ENCODE measurements around the gene CLSTN2. TPM values are rescaled to one million over a fixed set of nuclear protein-coding genes. Genes with fewer than 3 reads are reported as not detected.

Gene CLSTN2
- total and polyA plus RNA-seq, 8 donors: 0.31 to 1.1 (median 0.61) TPM

DNA sequence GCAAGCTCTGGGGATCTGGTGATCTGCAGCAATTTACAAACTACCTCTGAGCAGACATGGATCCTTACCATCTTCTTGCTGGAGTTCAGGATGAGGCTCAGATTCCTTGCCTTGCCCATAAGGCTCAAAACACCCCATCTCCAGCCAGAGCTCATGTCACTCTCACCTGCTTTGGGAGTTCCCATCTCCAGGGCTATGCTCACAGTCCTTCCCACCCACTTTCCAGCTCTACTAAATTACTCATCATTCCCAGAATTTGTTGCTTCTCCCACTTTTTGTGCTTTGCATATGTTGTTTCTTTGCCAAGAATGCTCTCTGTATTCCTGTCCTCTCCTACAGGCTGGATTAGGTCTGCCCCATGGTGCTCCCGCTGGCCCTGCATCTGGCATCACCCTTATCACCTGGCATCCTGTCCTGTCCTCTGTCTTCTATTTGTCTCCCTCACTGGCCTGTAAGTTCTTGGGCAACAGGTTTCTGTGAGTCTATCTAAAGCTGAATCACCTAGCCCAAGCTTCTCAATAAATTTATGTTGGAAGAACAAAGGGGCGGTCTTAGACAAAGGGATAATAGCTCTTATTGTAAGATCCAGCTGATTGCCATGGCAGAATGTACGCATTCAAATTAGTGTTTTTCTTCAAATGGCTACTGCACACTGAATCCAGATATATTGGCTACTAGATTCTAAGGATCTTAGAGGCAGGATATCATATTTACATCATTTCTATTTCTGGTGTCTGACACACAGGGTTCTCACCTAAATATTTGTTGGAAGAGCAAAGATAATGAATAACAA lies 179.2 kb downstream of the CLSTN2 start:
- H3K27me3 ChIP-seq: no peaks in the 10 kb centered on the region
- TF ChIP-seq CTCF (IDR thresholded peaks at IDR 0.05): no peak
- H3K27ac ChIP-seq: no peak overlapping the region
- DNase-seq (no peak), ATAC-seq (no peak)
- H3K4me1 ChIP-seq: no peaks in the 10 kb centered on the region
- H3K4me3 ChIP-seq: no peak overlapping the region
- intact Hi-C loops (cut with DNase I): no loop called here
- no peaks in the 10 kb centered on the region for H3K9me3 ChIP-seq
- no peaks in the 10 kb centered on the region for H3K36me3 ChIP-seq

DNA sequence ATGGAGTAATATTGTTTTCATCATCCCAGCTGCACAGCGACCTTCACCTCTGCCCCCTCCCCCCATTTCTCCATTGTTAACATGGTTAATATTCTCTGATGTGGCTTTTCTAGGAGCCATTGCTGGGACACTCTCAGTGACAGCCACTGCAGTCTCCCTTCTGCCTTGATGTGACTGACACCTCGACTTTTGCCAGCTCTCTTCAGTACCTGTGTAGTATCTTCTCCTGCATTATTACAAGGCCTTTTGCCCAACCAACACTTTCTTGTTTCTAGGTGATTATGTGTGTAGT lies 179.8 kb downstream of the CLSTN2 start:
- Histone ChIP-seq H3K36me3 (no peaks in the 10 kb centered on the region), H3K27ac (no peak overlapping the region), H3K9me3 (no peaks in the 10 kb centered on the region), H3K4me1 (no peaks in the 10 kb centered on the region), H3K27me3 (no peaks in the 10 kb centered on the region), H3K4me3 (no peak overlapping the region)
- no peak for ATAC-seq
- no peak for DNase-seq
- TF ChIP-seq CTCF (IDR thresholded peaks at IDR 0.05): no peak
- intact Hi-C loops (cut with DNase I): no loop called here

- Histone ChIP-seq H3K36me3 (no peaks in the 10 kb centered on the region), H3K4me3 (no peak overlapping the region), H3K27ac (no peak overlapping the region), H3K9me3 (no peaks in the 10 kb centered on the region), H3K4me1 (no peaks in the 10 kb centered on the region), H3K27me3 (no peaks in the 10 kb centered on the region)
- TF ChIP-seq CTCF (IDR thresholded peaks at IDR 0.05): no peak
- ATAC-seq (no peak), DNase-seq (no peak)
- intact Hi-C loops (cut with DNase I): no loop called here
Observed at GRCh38 chr3:140117096-140117526, 182.1 kb downstream of the CLSTN2 start.

- no peak overlapping the region for H3K4me3 ChIP-seq
- H3K27ac ChIP-seq: no peak overlapping the region
- intact Hi-C loops (cut with DNase I): no loop called here
- H3K27me3 ChIP-seq: no peaks in the 10 kb centered on the region
- no peaks in the 10 kb centered on the region for H3K36me3 ChIP-seq
- no peak for ATAC-seq
- no peaks in the 10 kb centered on the region for H3K9me3 ChIP-seq
- no peak for TF ChIP-seq CTCF (IDR thresholded peaks at IDR 0.05)
- H3K4me1 ChIP-seq: no peaks in the 10 kb centered on the region
- DNase-seq: no peak
Observed at GRCh38 chr3:140122183-140122582, 187.2 kb downstream of the CLSTN2 start.

GRCh38 chr3:140128217-140128616 lies 193.2 kb downstream of the CLSTN2 start:
- Histone ChIP-seq H3K9me3 (no peaks in the 10 kb centered on the region), H3K27me3 (no peaks in the 10 kb centered on the region), H3K4me3 (no peak overlapping the region), H3K4me1 (no peaks in the 10 kb centered on the region), H3K36me3 (no peaks in the 10 kb centered on the region), H3K27ac (no peak overlapping the region)
- ATAC-seq (peak; percentile 16), DNase-seq (peak in 1 of 4 donors; percentile 3)
- no peak for TF ChIP-seq CTCF (IDR thresholded peaks at IDR 0.05)
- intact Hi-C loops (cut with DNase I): no loop called here
